H1 (cell line): ENCODE results near the gene KERA. TPM values are rescaled to one million over a fixed set of nuclear protein-coding genes. Genes with fewer than 3 reads are reported as not detected.

Experiments
- CTCF ChIA-PET: fragments of 300-600 bp; sonication (Branson Sonifier 250); formaldehyde crosslinking; loops from one replicate; lab custom pipeline; 2021; ENCODE audit not compliant: partially characterized antibody; lab: Charles Lee
- POLR2A ChIA-PET: fragments of 300-600 bp; sonication (Branson Sonifier 250); formaldehyde crosslinking; loops from one replicate; lab custom pipeline; 2021; ENCODE audit warnings: inconsistent platforms; ENCODE audit not compliant: partially characterized antibody; lab: Charles Lee
- DNase-seq, 2 experiments: peaks; one replicate each; pipeline versions ENCODE4 v3.0.0 to v3.0.0-alpha.2; 2010 to 2022; ENCODE audit warnings: low spot score in 2 of 2, low read depth in 1 of 2, mixed read lengths in 1 of 2
- FAIRE-seq: peaks from 2 replicates; lab custom pipeline; 2011; peaks lifted over from hg19 to GRCh38; lab: Jason Lieb, UNC
- H2AFZ ChIP-seq: 2 replicates; pipeline ENCODE4 v1.8.1; 2012; ENCODE audit warnings: low read length, inconsistent platforms
- H2AK5ac ChIP-seq: 2 replicates; pipeline ENCODE4 v1.6.1; 2013; ENCODE audit warnings: low read depth, low read length
- H2BK120ac ChIP-seq: replicated peaks from 2 replicates; pipeline ENCODE3; 2013; ENCODE audit warnings: low read depth, low read length, inconsistent platforms
- H2BK12ac ChIP-seq: 2 replicates; pipeline ENCODE4 v1.6.1; 2013; ENCODE audit warnings: low read depth, low read length
- H2BK15ac ChIP-seq: 2 replicates; pipeline ENCODE4 v1.6.1; 2013; ENCODE audit warnings: low read length
- H2BK20ac ChIP-seq: 2 replicates; pipeline ENCODE4 v1.6.1; 2013; ENCODE audit warnings: low read length
- H2BK5ac ChIP-seq: 2 replicates; pipeline ENCODE4 v1.6.1; 2013; ENCODE audit warnings: low read depth, low read length
- H3K14ac ChIP-seq: 2 replicates; pipeline ENCODE4 v1.6.1; 2013; ENCODE audit warnings: inconsistent platforms; ENCODE audit not compliant: insufficient read length
- H3K18ac ChIP-seq: 2 replicates; pipeline ENCODE4 v1.6.1; 2013; ENCODE audit warnings: low read length; ENCODE audit errors: extremely low read depth
- H3K23ac ChIP-seq: 2 replicates; pipeline ENCODE4 v1.6.1; 2013; ENCODE audit warnings: inconsistent platforms; ENCODE audit not compliant: insufficient read length
- H3K23me2 ChIP-seq: 2 replicates; pipeline ENCODE4 v1.6.1; 2013; ENCODE audit warnings: low read depth, low read length
- H3K27ac ChIP-seq: 2 replicates; pipeline ENCODE4 v1.6.1; 2011; ENCODE audit warnings: low read depth, low read length, inconsistent platforms
- H3K27me3 ChIP-seq, 4 experiments: replicated peaks in 1 of 4; 1 replicate in 1 of 4; 2 replicates in 3 of 4; pipeline versions ENCODE4 v1.6.1 to v1.8.1; 2011 to 2013; ENCODE audit warnings: low read length in 3 of 4, mild to moderate bottlenecking in 3 of 4, inconsistent platforms in 2 of 4, mixed read lengths in 2 of 4, moderate library complexity in 1 of 4; ENCODE audit not compliant: control insufficient read depth in 3 of 4, insufficient read depth in 3 of 4; ENCODE audit errors: extremely low read depth in 1 of 4
- H3K36me3 ChIP-seq, 4 experiments: 2 replicates each; pipeline versions ENCODE4 v1.6.1 to v1.8.1; 2011 to 2013; ENCODE audit warnings: mild to moderate bottlenecking in 4 of 4, low read length in 3 of 4, moderate library complexity in 2 of 4, control low read depth in 1 of 4, inconsistent platforms in 1 of 4; ENCODE audit not compliant: insufficient read depth in 4 of 4, control insufficient read depth in 2 of 4
- H3K4ac ChIP-seq: replicated peaks from 2 replicates; pipeline ENCODE3; 2013; ENCODE audit warnings: low read length, low read depth, mixed read lengths, inconsistent platforms; ENCODE audit not compliant: insufficient read length
- H3K4me1 ChIP-seq, 4 experiments: replicated peaks in 1 of 4; 1 replicate in 1 of 4; 2 replicates in 3 of 4; pipeline versions ENCODE4 v1.6.1 to v1.8.1; 2011 to 2013; ENCODE audit warnings: low read length in 3 of 4, inconsistent platforms in 2 of 4, mixed read lengths in 1 of 4; ENCODE audit not compliant: insufficient read depth in 4 of 4, control insufficient read depth in 3 of 4
- H3K4me2 ChIP-seq, 2 experiments: 2 replicates each; pipeline versions ENCODE4 v1.6.1 to v1.8.1; 2011 to 2013; ENCODE audit warnings: low read depth in 2 of 2, low read length in 2 of 2, control low read depth in 1 of 2, inconsistent platforms in 1 of 2, mild to moderate bottlenecking in 1 of 2; ENCODE audit not compliant: insufficient read depth in 1 of 2
- H3K4me3 ChIP-seq, 4 experiments: fragments of 200-600, 300-600 bp in 1 of 4; sonication (generic), shearing (Covaris generic), sonication (Bioruptor Twin) in 1 of 4; 2 replicates each; pipeline versions ENCODE4 v1.5.1 to v1.8.1; 2011 to 2016; ENCODE audit warnings: low read length in 4 of 4, low read depth in 3 of 4, control low read depth in 2 of 4, inconsistent platforms in 2 of 4, mild to moderate bottlenecking in 2 of 4, mixed read lengths in 1 of 4, moderate library complexity in 1 of 4; ENCODE audit not compliant: insufficient read depth in 2 of 4; ENCODE audit errors: extremely low read depth in 1 of 4
- H3K56ac ChIP-seq: replicated peaks from 2 replicates; pipeline ENCODE3; 2013; ENCODE audit warnings: low read depth, mild to moderate bottlenecking, mixed read lengths, low read length, inconsistent platforms; ENCODE audit not compliant: insufficient read length
- H3K79me1 ChIP-seq: 2 replicates; pipeline ENCODE4 v1.6.1; 2013; ENCODE audit warnings: low read depth, low read length, control low read depth
- H3K79me2 ChIP-seq, 2 experiments: 2 replicates each; pipeline versions ENCODE4 v1.6.1 to v1.8.1; 2012 to 2013; ENCODE audit warnings: low read length in 2 of 2, mild to moderate bottlenecking in 2 of 2, inconsistent platforms in 1 of 2; ENCODE audit not compliant: insufficient read depth in 2 of 2, control insufficient read depth in 1 of 2
- H3K9ac ChIP-seq, 4 experiments: replicated peaks in 1 of 4; 1 replicate in 1 of 4; 2 replicates in 3 of 4; pipeline versions ENCODE4 v1.6.1 to v1.8.1; 2011 to 2013; ENCODE audit warnings: low read depth in 3 of 4, low read length in 3 of 4, control low read depth in 2 of 4, mild to moderate bottlenecking in 2 of 4, moderate library complexity in 2 of 4, inconsistent platforms in 1 of 4; ENCODE audit errors: extremely low read depth in 1 of 4
- H3K9me3 ChIP-seq, 2 experiments: 2 replicates each; pipeline versions ENCODE4 v1.6.1 to v1.8.1; 2012 to 2013; ENCODE audit warnings: mild to moderate bottlenecking in 2 of 2, moderate library complexity in 2 of 2, control low read depth in 1 of 2, inconsistent platforms in 1 of 2, low read depth in 1 of 2, low read length in 1 of 2, mixed read lengths in 1 of 2; ENCODE audit not compliant: insufficient read depth in 2 of 2
- H4K20me1 ChIP-seq, 2 experiments: replicated peaks in 1 of 2; 2 replicates each; pipeline versions ENCODE3 to v1.8.1; 2011 to 2013; ENCODE audit warnings: inconsistent platforms in 2 of 2, low read length in 2 of 2, mild to moderate bottlenecking in 1 of 2; ENCODE audit not compliant: insufficient read depth in 2 of 2, control insufficient read depth in 1 of 2
- H4K5ac ChIP-seq: 2 replicates; pipeline ENCODE4 v1.6.1; 2013; ENCODE audit warnings: low read length, low read depth, mixed read lengths, inconsistent platforms; ENCODE audit not compliant: insufficient read length
- H4K8ac ChIP-seq: 2 replicates; pipeline ENCODE4 v1.8.0; 2013; ENCODE audit warnings: mild to moderate bottlenecking, moderate library complexity, low read length, inconsistent platforms; ENCODE audit not compliant: insufficient read depth; ENCODE audit errors: extremely low read depth
- H4K91ac ChIP-seq: replicated peaks from 2 replicates; pipeline ENCODE3; 2013; ENCODE audit warnings: low read length, mixed read lengths, inconsistent platforms; ENCODE audit not compliant: insufficient read length
- BACH1 ChIP-seq: IDR thresholded peaks from 2 replicates; pipeline ENCODE4 v1.6.1; 2012; ENCODE audit warnings: low read length, improper control_type of control experiment
- BRCA1 ChIP-seq: IDR thresholded peaks from 2 replicates; pipeline ENCODE4 v1.6.1; 2012; ENCODE audit warnings: low read depth, low read length, improper control_type of control experiment
- FOSL1 ChIP-seq: IDR thresholded peaks from 2 replicates; pipeline ENCODE4 v1.6.1; 2011; ENCODE audit warnings: mild to moderate bottlenecking, low read depth, low read length, moderate library complexity; ENCODE audit not compliant: insufficient read depth
- GABPA ChIP-seq: IDR thresholded peaks from 2 replicates; pipeline ENCODE4 v1.6.1; 2011; ENCODE audit warnings: mild to moderate bottlenecking, low read length, moderate library complexity, borderline replicate concordance; ENCODE audit not compliant: insufficient read depth
- GTF2F1 ChIP-seq: IDR thresholded peaks from 2 replicates; pipeline ENCODE4 v1.6.1; 2012; ENCODE audit warnings: low read depth, low read length, improper control_type of control experiment, borderline replicate concordance
- POLR2AphosphoS5 ChIP-seq: IDR thresholded peaks from 2 replicates; pipeline ENCODE4 v1.6.1; 2011; ENCODE audit warnings: low read depth, low read length
- SP1 ChIP-seq: IDR thresholded peaks from 2 replicates; pipeline ENCODE4 v1.6.1; 2011; ENCODE audit warnings: low read depth, low read length
- SRF ChIP-seq: IDR thresholded peaks from 2 replicates; pipeline ENCODE4 v1.6.1; 2011; ENCODE audit warnings: mild to moderate bottlenecking, low read depth, low read length, moderate library complexity
- TAF1 ChIP-seq: IDR thresholded peaks from 2 replicates; pipeline ENCODE4 v1.6.1; 2011; ENCODE audit warnings: mild to moderate bottlenecking, low read depth, low read length
- TAF7 ChIP-seq: optimal IDR thresholded peaks from 2 replicates; pipeline ENCODE3; 2011; ENCODE audit warnings: low read depth, mild to moderate bottlenecking, inconsistent platforms, low read length, moderate library complexity, borderline replicate concordance
- TBP ChIP-seq: IDR thresholded peaks from 2 replicates; pipeline ENCODE4 v1.6.1; 2011; ENCODE audit warnings: low read depth, low read length, improper control_type of control experiment
- WGBS, 2 experiments: shearing (Covaris generic) in 1 of 2; methylation state at CpG; one replicate each; pipeline versions ENCODE4 v1.1.6 to v1.1.7; 2013 to 2015; ENCODE audit warnings: low lambda C conversion rate in 2 of 2, mixed read lengths in 2 of 2, inconsistent platforms in 1 of 2, low coverage in 1 of 2, missing lambda C conversion rate in 1 of 2; ENCODE audit not compliant: insufficient replicate concordance in 2 of 2, insufficient coverage in 1 of 2, insufficient read length in 1 of 2; ENCODE audit errors: extremely low coverage in 1 of 2, missing lambda C conversion rate in 1 of 2; 5-methylcytosine and 5-hydroxymethylcytosine counted together
- polyA plus RNA-seq, 7 experiments: library from polyadenylated mRNA; depleted of rRNA in 3 of 7; stranded (reverse) in 5 of 7; unstranded in 2 of 7; fragments of >200 nt in 5 of 7; fragments of 200-250 nt in 2 of 7; gene quantifications; 1 replicate in 5 of 7; 2 replicates in 1 of 7; 4 replicates in 1 of 7; pipeline versions ENCODE4 v1.2.1 to v1.2.3, GENCODE V29; 2011 to 2013; ENCODE audit warnings: missing spikeins in 2 of 7, mixed read lengths in 2 of 7
- total RNA-seq: library from RNA; stranded (reverse); fragmentation: NEBNext Ultra II Directional; extraction: Animal tissue kit (Norgen Biotek cat#: 25700); gene quantifications from 2 replicates; pipeline ENCODE4 v1.2.1, GENCODE V29; 2021
- TF ChIP-seq, protein P1 (sequence below): IDR thresholded peaks from 2 replicates; pipeline ENCODE4 v1.6.1; 2012; ENCODE audit warnings: low read length, inconsistent platforms
- TF ChIP-seq, protein P2 (sequence below): IDR thresholded peaks from 2 replicates; pipeline ENCODE4 v1.6.1; 2012; ENCODE audit warnings: inconsistent platforms

KERA gene
- total and polyA plus RNA-seq, 2 of the 8 experiments (the other 6 are each of a cell fraction or from before 2014, with no cell fraction given) = not detected

DNA sequence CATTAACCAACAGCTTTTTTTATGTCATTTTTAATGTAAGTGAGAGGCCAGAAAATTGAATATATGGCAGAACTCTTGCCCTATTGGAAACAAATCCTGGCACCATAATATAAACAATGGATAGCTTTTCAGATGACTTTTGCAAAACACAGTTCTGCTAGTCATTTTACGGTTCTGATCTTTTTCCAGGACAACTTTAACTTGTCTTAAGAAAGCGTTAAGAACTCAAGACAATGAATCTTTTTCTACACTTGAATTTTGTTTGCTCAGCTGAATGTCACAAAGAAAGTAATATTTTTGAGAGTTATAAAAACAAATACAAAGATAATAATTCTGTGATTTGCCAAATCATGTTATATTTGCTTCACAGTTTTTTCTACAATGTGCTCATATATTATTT lies 13.2 kb downstream of the KERA start:
- no peak overlapping the region for H3K27ac ChIP-seq
- no peaks in the 10 kb centered on the region for H3K79me1 ChIP-seq
- H4K91ac ChIP-seq = no peak overlapping the region
- H3K14ac ChIP-seq = no peak overlapping the region
- no peak overlapping the region for H2BK5ac ChIP-seq
- H2BK20ac ChIP-seq = no peak overlapping the region
- no peak overlapping the region for H3K4ac ChIP-seq
- H2AK5ac ChIP-seq = no peak overlapping the region
- no peak overlapping the region for H3K9ac ChIP-seq
- no peaks in the 10 kb centered on the region for H3K27me3 ChIP-seq
- H3K36me3 ChIP-seq = no peaks in the 10 kb centered on the region
- H4K8ac ChIP-seq = no peak overlapping the region
- no peak overlapping the region for H3K4me3 ChIP-seq
- no peaks in the 10 kb centered on the region for H3K79me2 ChIP-seq
- no peak overlapping the region for H3K56ac ChIP-seq
- WGBS, 2 experiments = 89% methylated on average over 2 of the region's 2 CpGs; no CpG with 5 or more reads in 1 of the 2 experiments
- ChIA-PET POLR2A (no interaction called here), CTCF (interaction anchor here (0.8 kb wide), 1 partner anchor 91 kb away, joined by 3 read pairs; no protein-coding TSS in a partner anchor)
- H2BK15ac ChIP-seq = no peak overlapping the region
- H3K23ac ChIP-seq = no peak overlapping the region
- FAIRE-seq (no peak), DNase-seq (no peak)
- H2AFZ ChIP-seq = no peak overlapping the region
- H3K18ac ChIP-seq = no peak overlapping the region
- H4K5ac ChIP-seq = no peak overlapping the region
- H2BK12ac ChIP-seq = no peak overlapping the region
- H4K20me1 ChIP-seq = no peaks in the 10 kb centered on the region
- H3K4me2 ChIP-seq = no peak overlapping the region
- H3K23me2 ChIP-seq = no peaks in the 10 kb centered on the region
- no peaks in the 10 kb centered on the region for H3K9me3 ChIP-seq
- H2BK120ac ChIP-seq = no peak overlapping the region
- H3K4me1 ChIP-seq = no peaks in the 10 kb centered on the region
- TF ChIP-seq TBP (no peak), TAF7 (no peak), POLR2AphosphoS5 (no peak), BACH1 (no peak), FOSL1 (no peak), GTF2F1 (no peak), SP1 (no peak), BRCA1 (no peak), TAF1 (no peak), GABPA (no peak), SRF (no peak)
- TF ChIP-seq, protein P1, sequence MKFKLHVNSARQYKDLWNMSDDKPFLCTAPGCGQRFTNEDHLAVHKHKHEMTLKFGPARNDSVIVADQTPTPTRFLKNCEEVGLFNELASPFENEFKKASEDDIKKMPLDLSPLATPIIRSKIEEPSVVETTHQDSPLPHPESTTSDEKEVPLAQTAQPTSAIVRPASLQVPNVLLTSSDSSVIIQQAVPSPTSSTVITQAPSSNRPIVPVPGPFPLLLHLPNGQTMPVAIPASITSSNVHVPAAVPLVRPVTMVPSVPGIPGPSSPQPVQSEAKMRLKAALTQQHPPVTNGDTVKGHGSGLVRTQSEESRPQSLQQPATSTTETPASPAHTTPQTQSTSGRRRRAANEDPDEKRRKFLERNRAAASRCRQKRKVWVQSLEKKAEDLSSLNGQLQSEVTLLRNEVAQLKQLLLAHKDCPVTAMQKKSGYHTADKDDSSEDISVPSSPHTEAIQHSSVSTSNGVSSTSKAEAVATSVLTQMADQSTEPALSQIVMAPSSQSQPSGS = no peak
- TF ChIP-seq, protein P2, sequence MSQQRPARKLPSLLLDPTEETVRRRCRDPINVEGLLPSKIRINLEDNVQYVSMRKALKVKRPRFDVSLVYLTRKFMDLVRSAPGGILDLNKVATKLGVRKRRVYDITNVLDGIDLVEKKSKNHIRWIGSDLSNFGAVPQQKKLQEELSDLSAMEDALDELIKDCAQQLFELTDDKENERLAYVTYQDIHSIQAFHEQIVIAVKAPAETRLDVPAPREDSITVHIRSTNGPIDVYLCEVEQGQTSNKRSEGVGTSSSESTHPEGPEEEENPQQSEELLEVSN = no peak
